ENCODE measurements around the gene TSC22D2.

Gene TSC22D2

DNA sequence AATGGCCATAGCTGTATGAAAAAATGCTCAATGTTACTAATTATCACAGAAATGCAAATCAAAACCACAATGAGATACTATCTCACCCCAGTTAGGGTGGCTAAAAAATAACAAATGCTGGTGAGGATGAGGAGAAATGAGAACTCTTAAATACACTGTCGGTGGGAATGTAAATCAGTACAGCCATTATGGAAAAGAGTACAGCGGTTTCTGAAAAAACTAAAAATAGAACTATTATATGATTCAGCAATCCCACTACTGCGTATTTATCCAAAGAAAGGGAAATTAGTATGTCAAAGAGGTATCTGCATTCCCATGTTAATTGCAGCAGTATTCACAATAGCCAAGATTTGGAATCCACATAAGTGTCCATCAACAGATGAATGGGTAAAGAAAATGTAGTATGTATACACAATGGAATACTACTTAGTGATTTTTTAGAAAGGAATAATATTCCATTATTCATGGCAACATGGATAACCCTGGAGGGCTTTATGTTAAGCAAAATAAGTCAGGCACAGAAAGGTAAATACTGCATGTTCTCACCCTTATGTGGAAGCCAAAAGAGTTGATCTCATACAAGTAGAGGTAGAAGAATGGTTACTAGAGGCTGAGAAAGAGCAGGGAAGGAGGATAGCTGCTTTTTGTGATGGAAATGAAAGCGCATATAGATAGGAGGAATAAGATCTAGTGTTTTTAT is 103.2 kb downstream of the TSC22D2 start:
- TF ChIP-seq, protein P1, sequence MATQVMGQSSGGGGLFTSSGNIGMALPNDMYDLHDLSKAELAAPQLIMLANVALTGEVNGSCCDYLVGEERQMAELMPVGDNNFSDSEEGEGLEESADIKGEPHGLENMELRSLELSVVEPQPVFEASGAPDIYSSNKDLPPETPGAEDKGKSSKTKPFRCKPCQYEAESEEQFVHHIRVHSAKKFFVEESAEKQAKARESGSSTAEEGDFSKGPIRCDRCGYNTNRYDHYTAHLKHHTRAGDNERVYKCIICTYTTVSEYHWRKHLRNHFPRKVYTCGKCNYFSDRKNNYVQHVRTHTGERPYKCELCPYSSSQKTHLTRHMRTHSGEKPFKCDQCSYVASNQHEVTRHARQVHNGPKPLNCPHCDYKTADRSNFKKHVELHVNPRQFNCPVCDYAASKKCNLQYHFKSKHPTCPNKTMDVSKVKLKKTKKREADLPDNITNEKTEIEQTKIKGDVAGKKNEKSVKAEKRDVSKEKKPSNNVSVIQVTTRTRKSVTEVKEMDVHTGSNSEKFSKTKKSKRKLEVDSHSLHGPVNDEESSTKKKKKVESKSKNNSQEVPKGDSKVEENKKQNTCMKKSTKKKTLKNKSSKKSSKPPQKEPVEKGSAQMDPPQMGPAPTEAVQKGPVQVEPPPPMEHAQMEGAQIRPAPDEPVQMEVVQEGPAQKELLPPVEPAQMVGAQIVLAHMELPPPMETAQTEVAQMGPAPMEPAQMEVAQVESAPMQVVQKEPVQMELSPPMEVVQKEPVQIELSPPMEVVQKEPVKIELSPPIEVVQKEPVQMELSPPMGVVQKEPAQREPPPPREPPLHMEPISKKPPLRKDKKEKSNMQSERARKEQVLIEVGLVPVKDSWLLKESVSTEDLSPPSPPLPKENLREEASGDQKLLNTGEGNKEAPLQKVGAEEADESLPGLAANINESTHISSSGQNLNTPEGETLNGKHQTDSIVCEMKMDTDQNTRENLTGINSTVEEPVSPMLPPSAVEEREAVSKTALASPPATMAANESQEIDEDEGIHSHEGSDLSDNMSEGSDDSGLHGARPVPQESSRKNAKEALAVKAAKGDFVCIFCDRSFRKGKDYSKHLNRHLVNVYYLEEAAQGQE (IDR thresholded peaks at IDR 0.05; ENCODE audit: low read depth), result no peak
- TF ChIP-seq FOXM1 (IDR thresholded peaks at IDR 0.05; ENCODE audit: borderline replicate concordance, low read depth) (no peak), EGR1 (IDR thresholded peaks at IDR 0.05) (no peak), EP300 (IDR thresholded peaks at IDR 0.05; ENCODE audit: borderline replicate concordance) (no peak)

DNA sequence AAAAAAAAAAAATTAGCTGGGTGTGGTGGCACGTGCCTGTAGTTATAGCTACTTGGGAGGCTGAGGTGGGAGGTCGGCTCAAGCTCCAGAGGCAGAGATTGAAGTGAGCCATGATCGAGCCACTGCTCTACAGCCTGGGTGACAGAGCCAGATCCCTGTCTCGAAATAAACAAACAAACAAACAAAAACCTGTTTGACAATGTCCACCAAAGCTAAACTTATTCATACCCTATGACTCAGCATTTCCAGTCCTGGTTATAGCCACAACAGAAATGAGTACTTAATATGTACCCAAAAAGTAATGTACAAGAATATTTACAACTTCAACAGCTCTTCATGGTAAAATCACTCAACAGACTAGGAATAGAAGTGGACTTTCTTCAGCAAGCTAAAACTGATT is 107.1 kb downstream of the TSC22D2 start:
- TF ChIP-seq RAD21 (IDR thresholded peaks at IDR 0.05; ENCODE audit: low read depth) (no peak), CREB1 (IDR thresholded peaks at IDR 0.05; ENCODE audit: low read depth) (no peak), EP300 (IDR thresholded peaks at IDR 0.05; ENCODE audit: borderline replicate concordance) (no peak), YY1 (IDR thresholded peaks at IDR 0.05; ENCODE audit: low read depth) (no peak), TEAD4 (IDR thresholded peaks at IDR 0.05) (no peak), EGR1 (IDR thresholded peaks at IDR 0.05) (no peak), ZBTB7A (IDR thresholded peaks at IDR 0.05; ENCODE audit: low read depth) (no peak), CEBPB (IDR thresholded peaks at IDR 0.05) (no peak), FOXM1 (IDR thresholded peaks at IDR 0.05; ENCODE audit: borderline replicate concordance, low read depth) (no peak), TCF12 (IDR thresholded peaks at IDR 0.05; ENCODE audit: low read depth) (no peak), NFIC (IDR thresholded peaks at IDR 0.05) (no peak), TAF1 (IDR thresholded peaks at IDR 0.05; ENCODE audit: low read depth) (no peak)
- TF ChIP-seq, protein P2, sequence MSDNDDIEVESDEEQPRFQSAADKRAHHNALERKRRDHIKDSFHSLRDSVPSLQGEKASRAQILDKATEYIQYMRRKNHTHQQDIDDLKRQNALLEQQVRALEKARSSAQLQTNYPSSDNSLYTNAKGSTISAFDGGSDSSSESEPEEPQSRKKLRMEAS (IDR thresholded peaks at IDR 0.05), result no peak
- TF ChIP-seq, protein P1 (IDR thresholded peaks at IDR 0.05; ENCODE audit: low read depth), result no peak
- TF ChIP-seq, protein P3, sequence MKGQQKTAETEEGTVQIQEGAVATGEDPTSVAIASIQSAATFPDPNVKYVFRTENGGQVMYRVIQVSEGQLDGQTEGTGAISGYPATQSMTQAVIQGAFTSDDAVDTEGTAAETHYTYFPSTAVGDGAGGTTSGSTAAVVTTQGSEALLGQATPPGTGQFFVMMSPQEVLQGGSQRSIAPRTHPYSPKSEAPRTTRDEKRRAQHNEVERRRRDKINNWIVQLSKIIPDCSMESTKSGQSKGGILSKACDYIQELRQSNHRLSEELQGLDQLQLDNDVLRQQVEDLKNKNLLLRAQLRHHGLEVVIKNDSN (IDR thresholded peaks at IDR 0.05), result no peak
